Sigmoid colon (tissue), 7 donors: ENCODE data around the gene HEPACAM2. TPM values are rescaled to one million over a fixed set of nuclear protein-coding genes. Genes with fewer than 3 reads are reported as not detected.

Experiments used
- DNase-seq: peaks from one replicate; pipeline ENCODE4 v3.0.0-alpha.2; 2019
- H3K27ac ChIP-seq, 4 donors: fragments of 200-600 bp; sonication (generic); one replicate each; pipeline ENCODE4 v1.5.1; 2016 to 2019; ENCODE audit warnings: mild to moderate bottlenecking in 1 of 4
- H3K27me3 ChIP-seq, 3 donors: fragments of 200-600 bp; sonication (generic); one replicate each; pipeline ENCODE4 v1.5.1; 2019; ENCODE audit warnings: mild to moderate bottlenecking in 1 of 3
- H3K36me3 ChIP-seq, 4 donors: fragments of 200-600 bp; sonication (generic); one replicate each; pipeline ENCODE4 v1.5.1; 2016 to 2019
- H3K4me1 ChIP-seq, 4 donors: fragments of 200-600 bp; sonication (generic); one replicate each; pipeline ENCODE4 v1.5.1; 2017 to 2019
- H3K4me3 ChIP-seq, 4 donors: fragments of 200-600 bp; sonication (generic); one replicate each; pipeline ENCODE4 v1.5.1; 2017 to 2019; ENCODE audit warnings: mild to moderate bottlenecking in 2 of 4, moderate library complexity in 1 of 4
- H3K9me3 ChIP-seq, 4 donors: fragments of 200-600 bp in 3 of 4; sonication (generic) in 3 of 4; one replicate each; pipeline versions ENCODE4 v1.5.1 to v1.6.1; 2013 to 2019
- EP300 ChIP-seq, 4 donors: sonication (generic); formaldehyde crosslinking; IDR thresholded peaks; one replicate each; pipeline ENCODE4 v1.6.1; 2017; ENCODE audit warnings: antibody characterized with exemption in 4 of 4
- POLR2A ChIP-seq, 2 donors: fragments of 450-650 bp; IDR thresholded peaks; one replicate each; pipeline ENCODE4 v1.6.1; 2016; ENCODE audit warnings: antibody characterized with exemption in 2 of 2, mild to moderate bottlenecking in 2 of 2, moderate library complexity in 2 of 2
- POLR2AphosphoS5 ChIP-seq, 4 donors: sonication (generic); formaldehyde crosslinking; IDR thresholded peaks; one replicate each; pipeline ENCODE4 v1.6.1; 2017; ENCODE audit warnings: antibody characterized with exemption in 4 of 4
- WGBS, 2 donors: extraction: QIAGEN DNeasy Blood & Tissue Kit; methylation state at CpG; one replicate each; pipeline ENCODE4 v1.1.7; 2013; 5-methylcytosine and 5-hydroxymethylcytosine counted together
- intact Hi-C: fragments of 100-400 bp; cut with DNase I; formaldehyde crosslinking; loops from one replicate; pipeline ENCODE4 v1.15.1; 2023
- polyA plus RNA-seq, 3 donors: library from polyadenylated mRNA; stranded (reverse); fragments of 200-250 nt; gene quantifications; one replicate each; pipeline ENCODE4 v1.2.3, GENCODE V29; 2013
- total RNA-seq, 4 donors: library from RNA; depleted of rRNA; stranded (reverse); fragments of >200 nt; gene quantifications; one replicate each; pipeline ENCODE4 v1.1.0, GENCODE V29; 2016
- TF ChIP-seq, protein P1 (sequence below), 4 experiments: fragments of 450-650 bp in 3 of 4; fragments of 200-600 bp in 1 of 4; IDR thresholded peaks; one replicate each; pipeline ENCODE4 v1.5.1; 2016 to 2019; ENCODE audit warnings: antibody characterized with exemption in 4 of 4, mild to moderate bottlenecking in 3 of 4, moderate library complexity in 2 of 4
- donor health status: healthy with polysubstance abuse.
- donor health status: Bipolar disorder and iron deficiency.
- donor health status: healthy.

HEPACAM2 gene
- total and polyA plus RNA-seq, 7 donors = 0.36 to 57.7 (median 25.2) TPM; not detected in 3

DNA sequence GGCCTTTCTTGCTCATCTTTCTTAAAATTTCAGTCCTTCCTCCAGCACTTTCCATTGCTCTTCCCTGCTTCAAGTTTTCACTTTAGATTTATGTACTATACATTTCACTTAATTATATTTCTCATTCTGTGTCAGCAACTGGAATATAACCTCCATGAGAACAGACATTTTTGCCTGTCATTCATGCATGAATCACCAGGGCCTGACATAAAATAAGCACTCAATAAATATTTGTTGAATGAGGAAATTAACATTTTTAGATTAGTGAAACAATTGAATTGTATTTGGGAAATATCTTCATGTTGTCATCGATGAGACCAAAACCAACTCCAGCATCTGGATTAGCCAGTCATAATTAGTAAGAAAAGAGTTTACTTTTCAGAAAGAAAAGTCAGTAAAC lies 84.1 kb downstream of the HEPACAM2 start:
- no peak for DNase-seq
- TF ChIP-seq POLR2AphosphoS5 (IDR thresholded peaks at IDR 0.05) (no peak), POLR2A (IDR thresholded peaks at IDR 0.05) (no peak), EP300 (IDR thresholded peaks at IDR 0.05) (no peak)
- TF ChIP-seq, protein P1, sequence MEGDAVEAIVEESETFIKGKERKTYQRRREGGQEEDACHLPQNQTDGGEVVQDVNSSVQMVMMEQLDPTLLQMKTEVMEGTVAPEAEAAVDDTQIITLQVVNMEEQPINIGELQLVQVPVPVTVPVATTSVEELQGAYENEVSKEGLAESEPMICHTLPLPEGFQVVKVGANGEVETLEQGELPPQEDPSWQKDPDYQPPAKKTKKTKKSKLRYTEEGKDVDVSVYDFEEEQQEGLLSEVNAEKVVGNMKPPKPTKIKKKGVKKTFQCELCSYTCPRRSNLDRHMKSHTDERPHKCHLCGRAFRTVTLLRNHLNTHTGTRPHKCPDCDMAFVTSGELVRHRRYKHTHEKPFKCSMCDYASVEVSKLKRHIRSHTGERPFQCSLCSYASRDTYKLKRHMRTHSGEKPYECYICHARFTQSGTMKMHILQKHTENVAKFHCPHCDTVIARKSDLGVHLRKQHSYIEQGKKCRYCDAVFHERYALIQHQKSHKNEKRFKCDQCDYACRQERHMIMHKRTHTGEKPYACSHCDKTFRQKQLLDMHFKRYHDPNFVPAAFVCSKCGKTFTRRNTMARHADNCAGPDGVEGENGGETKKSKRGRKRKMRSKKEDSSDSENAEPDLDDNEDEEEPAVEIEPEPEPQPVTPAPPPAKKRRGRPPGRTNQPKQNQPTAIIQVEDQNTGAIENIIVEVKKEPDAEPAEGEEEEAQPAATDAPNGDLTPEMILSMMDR (IDR thresholded peaks at IDR 0.05) = no peak
- Histone ChIP-seq H3K27ac (no peak overlapping the region), H3K4me1 (peaks cover 0 to 8% (median 5%) of the 10 kb centered on the region in 4 donors), H3K36me3 (peaks cover 0 to 74% (median 2%) of the 10 kb centered on the region in 4 donors), H3K9me3 (peaks cover 0 to 5% (median 0%) of the 10 kb centered on the region in 4 donors), H3K27me3 (no peaks in the 10 kb centered on the region), H3K4me3 (no peak overlapping the region)
- WGBS, 2 donors = 97 to 100% methylated on average over 1 of the region's 1 CpG
- intact Hi-C loops = loop anchor here (10.0 kb wide), 1 partner anchor 83 kb away; the partner anchor contains the start of gene HEPACAM2

GRCh38 chr7:93140582-93141191 lies 85.6 kb downstream of the HEPACAM2 start:
- Histone ChIP-seq H3K36me3 (peaks cover 0 to 85% (median 7%) of the 10 kb centered on the region in 4 donors), H3K27ac (no peak overlapping the region)

GRCh38 chr7:93138576-93138975 lies 87.7 kb downstream of the HEPACAM2 start:
- Histone ChIP-seq H3K27me3 (no peaks in the 10 kb centered on the region), H3K4me3 (no peak overlapping the region), H3K9me3 (peaks cover 0 to 22% (median 3%) of the 10 kb centered on the region in 4 donors), H3K27ac (no peak overlapping the region), H3K4me1 (no peaks in the 10 kb centered on the region), H3K36me3 (peaks cover 3 to 75% (median 12%) of the 10 kb centered on the region in 4 donors)
- intact Hi-C loops = no loop called here
- TF ChIP-seq POLR2AphosphoS5 (IDR thresholded peaks at IDR 0.05) (no peak), POLR2A (IDR thresholded peaks at IDR 0.05) (no peak), EP300 (IDR thresholded peaks at IDR 0.05) (no peak)
- TF ChIP-seq, protein P1 (IDR thresholded peaks at IDR 0.05) = no peak
- DNase-seq = no peak
- 96 to 97% methylated on average over 4 of the region's 4 CpGs for WGBS, 2 donors

More at GRCh38 chr7:93140582-93141191, 85.6 kb downstream of the HEPACAM2 start:
- no peak overlapping the region for H3K4me3 ChIP-seq
- H3K4me1 ChIP-seq = no peaks in the 10 kb centered on the region
- intact Hi-C loops = loop anchor here (10.0 kb wide), 1 partner anchor 84 kb away; the partner anchor contains the start of gene HEPACAM2
- WGBS, 2 donors = 95 to 96% methylated on average over 3 of the region's 3 CpGs
- TF ChIP-seq EP300 (IDR thresholded peaks at IDR 0.05) (no peak), POLR2AphosphoS5 (IDR thresholded peaks at IDR 0.05) (no peak), POLR2A (IDR thresholded peaks at IDR 0.05) (no peak)
- TF ChIP-seq, protein P1 (IDR thresholded peaks at IDR 0.05) = no peak
- peaks cover 0 to 5% (median 0%) of the 10 kb centered on the region in 4 donors for H3K9me3 ChIP-seq
- no peak for DNase-seq
- no peaks in the 10 kb centered on the region for H3K27me3 ChIP-seq

Other genes with a start within 250 kb of the HEPACAM2 start
- 1 to 10 TPM; 5.4 to 7.8 (median 6.6) TPM for gene SAMD9, start 108.5 kb downstream of the HEPACAM2 start, total RNA-seq
- 10 to 100 TPM in 1 of 3 donors, 1 to 10 TPM in 2; 5.4 to 14.3 (median 9.7) TPM for gene SAMD9, start 108.5 kb downstream of the HEPACAM2 start, polyA plus RNA-seq
- 10 to 100 TPM in 1 of 4 donors, 1 to 10 TPM in 3; 5.3 to 13.6 (median 6.7) TPM for gene SAMD9L, start 78.1 kb downstream of the HEPACAM2 start, total RNA-seq
- gene SAMD9L, start 78.1 kb downstream of the HEPACAM2 start, polyA plus RNA-seq = 10 to 100 TPM in 1 of 3 donors, 1 to 10 TPM in 2; 2.4 to 19.0 (median 5.8) TPM
- gene VPS50, start 5.9 kb upstream of the HEPACAM2 start, total RNA-seq = 10 to 100 TPM; 21.7 to 36.4 (median 26.4) TPM
- gene VPS50, start 5.9 kb upstream of the HEPACAM2 start, polyA plus RNA-seq = 10 to 100 TPM in 1 of 3 donors, 1 to 10 TPM in 2; 4.8 to 10.1 (median 5.3) TPM